Measurements from ENCODE around the gene NEUROD6.

The NEUROD6 gene

GRCh38 chr7:31340603-31341002 lies at the start of gene NEUROD6:
Gene NEUROD6, minus strand, starts transcription at chr7:31340726. Its CDS starts 1,458 bp downstream, at chr7:31339268.
- DNase-seq (ENCODE audit: low read depth, low spot score): no peak

DNA sequence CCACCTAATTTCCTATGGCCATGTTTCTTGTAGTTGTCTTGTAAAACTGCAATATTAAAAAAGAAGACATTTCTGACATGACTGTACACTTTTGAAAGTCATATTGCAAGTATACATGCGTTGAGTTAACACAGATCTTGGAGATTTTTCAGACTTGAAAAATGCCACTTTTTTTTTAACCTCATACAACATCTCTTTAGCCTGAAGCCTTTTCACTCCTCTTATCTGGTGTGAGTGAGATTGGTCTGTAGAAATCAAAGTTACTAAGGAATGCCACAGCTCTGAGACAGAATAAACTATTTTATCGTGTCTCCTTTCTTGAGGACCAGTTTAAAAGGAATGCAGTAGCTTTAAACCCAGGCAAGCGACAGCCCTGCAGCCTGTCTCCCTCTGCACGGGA lies 43.9 kb upstream of the NEUROD6 start:
- no peak for DNase-seq (ENCODE audit: low read depth, low spot score)

DNA sequence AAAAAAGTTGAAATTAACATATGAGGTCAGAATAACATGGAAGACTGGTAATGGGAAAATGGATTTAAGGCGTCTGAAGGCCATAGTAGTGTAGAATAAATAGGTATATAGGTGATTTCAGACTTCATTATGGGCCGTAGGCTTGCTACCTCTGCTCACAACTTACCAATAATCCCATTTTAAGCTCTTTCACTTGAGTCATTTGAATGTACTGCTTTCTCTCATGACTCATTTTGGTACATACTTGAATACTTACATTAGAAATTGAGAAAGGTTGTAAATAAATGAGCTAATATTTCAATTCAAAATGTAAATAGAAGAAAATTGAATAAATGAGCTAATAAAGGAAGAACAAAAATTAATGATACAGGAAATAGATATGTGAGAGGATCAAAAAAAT lies 42.2 kb upstream of the NEUROD6 start:
- DNase-seq (ENCODE audit: low read depth, low spot score): no peak

DNA sequence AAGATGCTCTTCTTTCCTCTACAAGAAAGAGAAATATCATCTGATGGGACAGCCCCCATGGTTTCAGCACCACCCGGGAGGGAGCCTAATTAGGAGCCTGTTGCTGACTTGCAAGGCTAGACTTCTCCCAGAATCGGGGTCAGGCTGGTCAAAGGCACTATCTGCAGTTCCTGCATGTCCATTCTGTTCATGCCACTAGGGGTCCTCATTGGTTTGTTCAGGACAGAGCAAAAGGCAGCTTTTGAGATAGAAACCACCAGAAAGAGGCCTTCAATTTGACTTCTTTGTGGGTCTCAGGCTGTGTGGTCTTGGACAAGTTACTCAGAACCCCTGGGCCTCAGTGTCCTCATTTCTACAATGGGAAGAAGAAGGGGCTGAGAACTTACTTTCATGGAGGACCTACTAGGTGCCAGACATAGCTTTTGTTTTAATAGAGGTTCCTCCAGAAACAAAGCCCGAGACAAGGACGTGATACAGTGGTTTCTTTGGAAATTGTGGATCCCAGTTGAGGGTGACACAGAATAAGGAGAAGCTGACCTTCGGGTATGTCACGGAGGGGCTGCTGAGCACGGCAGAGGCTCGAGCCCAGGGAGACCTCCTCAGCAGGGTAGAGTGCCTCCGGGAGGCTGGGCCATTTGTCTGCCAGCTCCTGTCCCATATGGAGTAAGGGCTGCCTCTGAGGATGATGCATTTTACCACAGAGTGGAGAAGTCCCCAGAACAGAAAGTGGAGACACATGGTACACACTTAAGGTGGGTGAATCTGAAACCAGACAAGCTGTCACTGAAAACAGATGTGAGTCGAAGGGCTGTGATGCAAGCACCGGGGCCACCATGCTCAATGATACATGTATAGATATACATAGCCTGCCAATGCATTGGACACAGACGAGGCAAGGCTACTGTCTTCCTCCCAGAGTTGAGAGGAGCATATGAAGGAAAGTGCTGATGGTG lies 33.1 kb upstream of the NEUROD6 start:
- no peak for DNase-seq (ENCODE audit: low read depth, low spot score)

DNA sequence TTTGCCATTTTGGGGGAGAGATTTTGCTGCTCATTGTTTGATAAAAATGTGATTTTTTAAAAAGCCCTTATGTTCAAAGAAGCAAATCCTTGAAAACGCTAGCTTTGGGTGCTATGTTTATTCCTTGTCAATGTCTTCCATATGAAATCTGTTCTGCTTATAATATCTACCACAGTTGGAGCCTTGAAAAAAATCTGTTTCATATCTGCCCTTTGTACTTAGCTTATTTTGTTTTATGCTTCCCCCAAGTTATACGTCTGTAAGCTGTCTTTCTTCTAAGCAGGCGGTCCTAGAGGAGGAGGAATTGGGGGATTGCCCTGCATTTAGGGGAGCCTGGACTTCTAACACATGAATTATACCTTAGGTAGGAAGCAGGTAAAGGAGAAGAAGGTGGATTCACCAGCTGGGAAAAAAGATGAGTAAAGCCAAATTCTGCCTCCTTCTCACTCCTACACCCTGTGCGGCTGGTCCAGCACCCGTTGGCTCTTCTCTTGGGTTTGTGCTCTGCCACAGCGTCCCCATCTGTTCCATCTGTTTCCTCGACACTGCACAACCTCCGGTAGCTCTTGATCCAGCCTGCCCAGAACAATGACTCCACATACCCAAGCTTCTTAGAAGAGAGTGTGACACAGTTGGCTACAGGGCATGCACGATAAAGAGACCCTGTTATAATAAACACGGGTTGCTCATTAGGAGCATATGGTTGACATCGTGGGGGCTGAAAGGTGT lies 31.9 kb upstream of the NEUROD6 start:
- DNase-seq (ENCODE audit: low read depth, low spot score): no peak

DNA sequence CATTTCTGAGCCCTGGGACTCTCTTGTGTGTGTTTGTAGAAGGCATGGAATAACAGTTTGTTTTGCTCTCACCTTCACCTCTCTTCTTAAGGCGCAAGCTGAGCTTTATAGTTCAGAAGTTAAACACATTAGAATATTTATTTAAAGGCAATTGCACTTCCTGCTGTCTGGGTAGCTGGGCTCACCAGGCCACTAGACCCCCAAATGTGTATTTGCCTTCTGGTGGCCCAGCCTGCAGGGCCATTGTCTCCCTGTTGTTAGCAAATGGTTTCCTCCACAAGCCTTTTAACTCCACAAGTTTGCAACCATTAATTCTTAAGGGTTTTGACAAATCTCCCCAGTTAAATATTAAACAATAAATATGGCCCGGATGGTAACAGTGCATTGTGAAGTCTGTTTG lies 31.1 kb upstream of the NEUROD6 start:
- no peak for DNase-seq (ENCODE audit: low read depth, low spot score)

DNA sequence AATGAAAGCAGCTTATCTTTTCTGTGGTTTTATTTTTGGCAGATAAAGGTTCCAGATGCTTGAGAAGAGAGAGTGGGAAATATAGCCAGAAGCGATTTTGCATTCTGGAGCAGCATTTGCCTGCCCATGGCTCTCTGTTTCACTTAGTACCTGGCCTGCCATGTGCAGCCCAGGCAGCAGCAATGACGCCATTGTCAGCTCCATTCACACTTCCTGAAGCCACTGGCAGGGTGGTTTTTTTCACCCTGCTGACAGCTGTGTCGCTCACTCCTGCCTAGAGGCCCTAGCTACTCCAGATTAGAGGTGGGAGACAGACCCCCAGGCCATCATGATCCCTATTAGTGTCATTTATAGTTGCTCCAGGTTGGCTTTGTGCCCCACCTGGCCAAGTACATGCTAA lies 30.1 kb upstream of the NEUROD6 start:
- no peak for DNase-seq (ENCODE audit: low read depth, low spot score)

DNA sequence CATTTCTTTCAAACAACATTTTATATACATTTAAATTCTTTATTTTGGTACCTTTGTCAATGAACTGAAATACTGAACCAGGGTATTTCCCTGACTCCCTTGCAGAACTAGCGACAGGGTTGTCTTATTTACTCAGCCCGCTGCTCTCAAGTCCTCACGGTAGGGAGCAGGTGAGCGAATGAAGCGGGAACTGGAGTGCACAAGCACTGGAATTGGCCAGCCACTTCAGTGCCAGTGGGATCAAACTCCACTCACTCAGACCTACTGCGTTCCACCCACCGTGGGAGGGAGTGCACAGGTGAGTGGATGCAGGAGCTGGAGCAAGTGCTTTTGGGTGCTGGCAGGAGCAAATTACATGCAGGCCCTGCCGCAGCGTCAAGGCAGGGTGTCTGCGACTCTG lies 28.1 kb upstream of the NEUROD6 start:
- DNase-seq (ENCODE audit: low read depth, low spot score): no peak

- no peak for DNase-seq (ENCODE audit: low read depth, low spot score)
These were observed 23.0 kb upstream of the NEUROD6 start for GRCh38 chr7:31363496-31363895.

GRCh38 chr7:31363051-31363450 lies 22.5 kb upstream of the NEUROD6 start:
- no peak for DNase-seq (ENCODE audit: low read depth, low spot score)

- DNase-seq (ENCODE audit: low read depth, low spot score): no peak
These were observed 21.9 kb upstream of the NEUROD6 start for GRCh38 chr7:31362401-31362800.

DNA sequence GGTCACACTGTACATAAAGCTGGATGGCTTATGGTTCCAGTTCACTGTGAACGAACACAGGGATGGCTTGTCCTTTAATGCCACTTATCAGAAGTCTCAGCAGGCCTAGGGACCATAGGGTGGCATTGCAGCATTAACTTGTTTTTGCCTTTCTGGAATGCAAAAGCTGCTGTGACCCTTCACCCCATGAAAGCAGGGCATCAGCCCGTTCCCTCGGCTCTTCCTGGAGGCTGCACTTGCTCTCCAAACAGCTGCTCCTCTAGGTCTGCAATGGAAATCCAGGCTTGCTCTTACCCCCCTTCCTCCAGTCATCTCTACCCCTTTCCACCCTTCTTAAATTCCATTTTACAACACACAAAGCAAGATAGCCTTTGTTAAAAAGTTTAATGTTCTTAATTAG lies 17.9 kb upstream of the NEUROD6 start:
- DNase-seq (ENCODE audit: low read depth, low spot score): no peak

DNA sequence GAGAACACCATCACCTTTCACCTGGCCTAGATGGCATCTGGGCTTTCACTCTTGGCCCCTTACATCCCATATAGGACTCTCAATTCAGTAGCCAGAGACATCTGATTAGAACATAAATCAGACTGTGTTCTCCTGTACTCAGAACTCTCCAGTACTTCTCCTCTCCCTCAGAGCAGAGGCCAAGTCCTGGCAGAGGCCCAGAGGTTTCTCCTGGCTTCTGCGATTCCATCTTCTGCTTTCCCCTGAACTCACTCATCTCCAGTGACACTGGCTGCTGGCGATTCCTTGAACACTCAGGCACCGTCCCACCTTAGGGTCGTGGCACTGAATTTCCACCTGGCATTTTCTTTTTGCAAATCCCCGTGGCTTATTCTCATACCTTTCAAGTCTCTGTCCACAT lies 4.9 kb upstream of the NEUROD6 start:
- no peak for DNase-seq (ENCODE audit: low read depth, low spot score)

GRCh38 chr7:31343516-31344305 lies 3.2 kb upstream of the NEUROD6 start:
- no peak for DNase-seq (ENCODE audit: low read depth, low spot score)

GRCh38 chr7:31341141-31341540 lies 615 bp upstream of the NEUROD6 start:
- no peak for DNase-seq (ENCODE audit: low read depth, low spot score)

- DNase-seq (ENCODE audit: low read depth, low spot score): no peak
These were observed 475 bp downstream of the NEUROD6 start for GRCh38 chr7:31340051-31340450.

DNA sequence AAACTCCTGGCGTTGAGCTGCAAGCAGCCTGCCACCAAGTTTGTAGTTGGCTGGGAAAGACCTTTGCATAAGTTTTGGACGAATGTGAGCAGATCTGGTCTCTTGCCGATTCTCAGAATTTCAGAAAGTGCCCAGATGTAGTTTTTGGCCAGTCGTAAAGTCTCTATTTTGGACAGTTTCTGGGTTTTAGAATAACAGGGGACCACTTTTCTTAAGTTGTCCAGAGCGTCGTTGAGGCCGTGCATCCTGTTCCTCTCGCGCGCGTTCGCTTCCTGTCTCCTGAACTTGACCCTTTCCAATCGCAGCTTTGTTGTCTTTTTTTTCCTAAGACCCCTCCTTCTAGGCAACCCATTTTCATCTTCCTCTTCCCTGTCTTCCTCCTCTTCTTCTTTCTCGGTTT lies 1.8 kb downstream of the NEUROD6 start:
- DNase-seq (ENCODE audit: low read depth, low spot score): no peak

- no peak for DNase-seq (ENCODE audit: low read depth, low spot score)
These were observed 3.4 kb downstream of the NEUROD6 start for GRCh38 chr7:31337002-31337565.

- DNase-seq (ENCODE audit: low read depth, low spot score): no peak
These were observed 4.1 kb downstream of the NEUROD6 start for GRCh38 chr7:31336202-31337001.

DNA sequence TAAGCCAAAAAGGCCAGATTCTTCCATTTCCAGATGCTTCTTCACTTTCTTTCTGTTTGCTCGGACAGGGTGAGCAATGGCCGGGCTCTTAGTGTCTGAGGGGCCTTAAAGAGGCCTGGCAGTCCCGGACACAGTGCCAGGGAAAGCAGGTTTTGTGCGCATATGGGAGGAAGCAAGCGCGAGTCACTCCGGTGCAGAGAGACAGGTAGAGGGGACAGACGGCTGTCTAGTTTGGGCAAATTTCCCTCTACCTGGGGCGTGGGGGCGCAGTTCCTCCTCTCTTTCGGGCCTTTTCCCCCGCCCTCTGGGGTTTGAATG lies 4.7 kb downstream of the NEUROD6 start:
- no peak for DNase-seq (ENCODE audit: low read depth, low spot score)
